Stimulated activated naive CD4-positive, alpha-beta T cell (primary cell): ENCODE measurements around the gene RAB27B.

Source experiments
- DNase-seq, 6 experiments: peaks; one replicate each; lab custom pipeline; 2025; lab: John Stamatoyannopoulos, UW

Gene RAB27B

DNA sequence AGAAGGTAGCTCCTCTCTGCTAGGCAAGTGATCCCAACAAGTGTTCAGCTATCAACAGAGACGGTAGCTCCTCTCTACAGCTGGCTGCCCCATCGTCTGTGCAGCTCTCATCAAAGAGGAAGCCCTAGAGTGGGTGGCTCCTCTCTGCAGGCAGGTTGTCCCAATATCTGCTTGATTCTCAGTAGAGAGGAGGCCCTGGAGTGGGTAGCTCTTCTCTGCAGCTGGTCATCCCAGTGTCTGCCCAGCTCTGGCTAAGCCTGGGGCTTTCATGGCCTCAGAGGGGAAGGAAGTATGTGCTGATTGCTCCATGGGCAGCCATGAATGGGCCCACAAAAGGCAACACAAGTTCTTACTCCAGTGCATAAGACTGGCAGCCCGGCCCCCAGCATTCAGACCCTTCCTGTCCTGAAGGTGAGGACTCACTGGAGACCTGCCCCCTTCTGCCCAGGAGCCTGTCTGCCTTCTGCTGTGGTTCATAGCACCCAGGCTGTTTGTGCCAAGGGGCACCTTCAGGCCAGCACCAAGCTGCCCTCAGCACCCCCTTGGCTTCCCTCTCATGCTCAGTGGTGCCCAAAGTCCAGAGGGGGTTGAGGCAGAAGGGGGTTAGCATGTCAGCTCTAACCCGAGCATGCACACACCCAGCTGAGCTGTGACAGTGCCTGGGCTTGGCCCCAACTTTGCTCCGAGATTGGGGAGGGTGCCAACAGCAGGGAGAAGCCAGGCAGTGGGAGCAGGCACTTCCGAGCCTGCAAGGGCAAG, 82.1 kb downstream of the RAB27B start:
- DNase-seq: no peak

DNA sequence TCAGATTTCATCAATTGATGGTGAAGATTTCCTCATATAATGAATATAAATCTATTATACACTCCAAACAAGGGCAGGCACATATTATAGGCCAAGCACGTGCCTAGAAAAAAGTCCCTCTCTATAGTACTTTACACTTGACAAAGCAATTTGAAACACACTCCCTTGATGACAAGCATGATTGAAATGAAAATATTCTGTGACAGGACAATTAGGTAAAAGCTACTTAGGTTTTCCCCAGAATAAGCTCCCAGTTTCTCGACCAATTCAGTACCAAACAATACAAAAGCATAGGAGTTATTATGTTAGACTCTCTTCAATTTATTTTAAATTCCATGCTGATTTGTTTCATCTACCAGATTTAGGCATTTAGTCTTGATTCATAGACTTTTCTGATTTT, 83.3 kb downstream of the RAB27B start:
- DNase-seq: no peak

DNA sequence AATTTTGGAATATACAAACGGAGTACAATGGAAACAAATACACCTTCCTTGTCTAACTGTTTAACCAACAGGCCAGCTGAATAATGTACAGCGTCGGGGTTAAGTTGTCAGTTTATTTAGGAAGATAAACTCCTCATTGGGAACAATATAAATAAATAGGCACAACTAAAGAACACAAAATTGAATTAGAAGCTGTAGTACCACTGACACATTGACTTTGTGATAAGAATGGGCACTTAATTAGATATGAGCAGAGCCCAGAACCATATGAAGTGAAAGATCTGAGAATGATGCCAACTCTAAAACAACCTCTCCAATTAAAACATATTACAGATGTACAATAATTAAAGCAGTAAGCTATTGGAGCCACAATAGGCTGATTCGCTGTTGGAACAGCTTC, 86.5 kb downstream of the RAB27B start:
- DNase-seq: no peak

DNA sequence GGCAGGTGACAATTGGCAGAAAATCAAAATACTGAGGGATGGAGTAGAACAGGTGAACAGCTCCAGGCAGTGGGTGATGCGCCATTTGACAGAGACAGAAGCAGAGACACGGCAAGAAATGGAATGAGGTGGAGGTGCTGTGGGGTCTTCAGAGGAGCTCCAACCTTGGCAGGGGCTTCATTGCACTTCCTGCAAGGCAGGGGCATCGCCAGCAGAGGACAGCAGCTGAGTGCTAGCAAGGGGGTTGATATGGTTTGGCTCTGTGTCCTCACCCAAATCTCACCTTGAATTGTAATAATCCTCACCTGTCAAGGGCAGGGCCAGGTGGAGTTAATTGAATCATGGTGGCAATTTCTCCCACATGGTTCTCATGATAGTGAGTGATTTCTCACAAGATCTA, 88.2 kb downstream of the RAB27B start:
- DNase-seq: no peak

- no peak for DNase-seq
Measured at GRCh38 chr18:54918060-54918459, 89.8 kb downstream of the RAB27B start.

DNA sequence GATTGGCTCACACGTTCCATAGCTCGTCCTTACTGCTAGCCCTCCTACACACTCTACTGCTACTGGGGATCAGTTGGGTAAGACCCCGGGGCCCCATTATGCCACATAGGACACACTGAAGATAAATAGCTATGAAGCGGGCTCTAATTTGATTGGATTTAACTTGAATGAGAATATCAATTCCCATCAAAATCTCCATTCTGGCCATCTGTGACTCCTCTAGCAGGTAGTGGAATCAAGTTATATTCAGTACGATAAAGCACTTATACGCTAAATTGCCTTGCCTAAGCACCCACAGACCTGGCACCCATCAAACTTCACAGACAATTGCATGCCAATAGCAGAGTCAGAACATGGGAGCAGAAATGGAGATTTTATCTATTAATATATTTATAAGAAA, 91.1 kb downstream of the RAB27B start:
- no peak for DNase-seq

GRCh38 chr18:54923339-54923956, 95.2 kb downstream of the RAB27B start:
- DNase-seq: no peak

DNA sequence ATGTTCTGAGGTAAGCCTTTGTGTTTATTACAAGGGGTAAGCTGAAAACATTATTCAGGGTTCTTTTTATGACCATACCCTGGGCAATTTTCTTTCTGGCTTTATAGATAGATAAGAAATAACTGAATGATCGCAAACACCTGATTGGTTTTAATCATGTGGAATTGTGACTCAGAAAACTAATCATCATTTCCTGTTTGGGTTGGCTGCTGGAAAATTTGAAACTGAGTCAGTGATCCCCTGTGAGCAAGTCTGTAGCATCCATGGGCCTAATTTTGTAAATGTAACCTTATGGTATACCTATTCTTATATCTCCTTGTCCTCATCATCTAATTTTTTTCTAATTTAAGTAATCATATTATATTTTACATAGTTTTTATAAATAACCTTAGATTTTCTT, 96.7 kb downstream of the RAB27B start:
- DNase-seq: no peak

- DNase-seq: no peak
Measured at GRCh38 chr18:54926593-54927325, 98.5 kb downstream of the RAB27B start.

GRCh38 chr18:54928236-54928635, 100.0 kb downstream of the RAB27B start:
- no peak for DNase-seq

- DNase-seq: no peak
Measured at GRCh38 chr18:54931152-54931551, 102.9 kb downstream of the RAB27B start.

- DNase-seq: no peak
Measured at GRCh38 chr18:54932472-54932871, 104.2 kb downstream of the RAB27B start.

DNA sequence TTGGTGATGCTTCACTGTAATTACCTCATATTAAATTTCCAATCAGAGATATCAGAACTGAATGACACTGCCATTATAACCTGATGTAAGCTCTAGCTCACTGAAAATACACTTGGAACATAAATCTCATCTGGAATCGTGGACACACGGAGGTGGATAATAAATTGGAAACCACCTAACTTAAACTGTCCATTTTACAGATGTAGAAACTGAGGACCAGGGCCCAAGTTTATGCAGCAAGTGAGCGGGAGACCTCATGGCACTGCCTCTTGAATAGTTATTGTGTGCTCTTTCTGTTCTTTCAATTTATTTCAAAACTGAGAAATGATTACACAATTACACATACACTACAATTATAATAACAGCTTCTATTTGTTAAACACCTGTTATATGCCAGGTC, 110.2 kb downstream of the RAB27B start:
- no peak for DNase-seq

GRCh38 chr18:54939361-54939917, 111.2 kb downstream of the RAB27B start:
- DNase-seq: no peak

- DNase-seq: no peak
Measured at GRCh38 chr18:54942144-54942543, 113.9 kb downstream of the RAB27B start.

DNA sequence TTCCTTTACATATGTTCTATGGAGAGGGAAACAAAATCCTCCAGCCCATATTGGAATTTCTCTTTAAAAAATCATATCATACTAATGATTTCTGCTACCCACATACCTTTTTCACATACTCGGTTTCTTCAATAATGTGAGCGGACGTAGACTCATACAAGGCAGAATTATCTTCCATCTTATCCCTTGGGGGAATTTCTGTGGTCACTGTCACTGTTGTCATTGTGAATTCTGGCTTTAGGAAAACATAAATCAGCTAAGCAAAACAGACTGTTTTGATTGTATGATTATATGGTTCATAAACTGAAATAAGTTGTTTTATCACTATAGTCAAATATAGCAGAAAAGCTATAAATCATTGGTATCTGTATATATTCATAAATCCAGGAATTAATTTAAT, 114.3 kb downstream of the RAB27B start:
- DNase-seq: no peak
